NCI-H2107 treated with DMSO at 0.1 percent for 48 hours (cell line): Measurements from ENCODE around the gene ZNF316.

ENCODE experiments used
- DNase-seq: peaks from one replicate; lab custom pipeline; 2025; ENCODE audit not compliant: unreplicated experiment; lab: John Stamatoyannopoulos, UW

ZNF316 gene

DNA sequence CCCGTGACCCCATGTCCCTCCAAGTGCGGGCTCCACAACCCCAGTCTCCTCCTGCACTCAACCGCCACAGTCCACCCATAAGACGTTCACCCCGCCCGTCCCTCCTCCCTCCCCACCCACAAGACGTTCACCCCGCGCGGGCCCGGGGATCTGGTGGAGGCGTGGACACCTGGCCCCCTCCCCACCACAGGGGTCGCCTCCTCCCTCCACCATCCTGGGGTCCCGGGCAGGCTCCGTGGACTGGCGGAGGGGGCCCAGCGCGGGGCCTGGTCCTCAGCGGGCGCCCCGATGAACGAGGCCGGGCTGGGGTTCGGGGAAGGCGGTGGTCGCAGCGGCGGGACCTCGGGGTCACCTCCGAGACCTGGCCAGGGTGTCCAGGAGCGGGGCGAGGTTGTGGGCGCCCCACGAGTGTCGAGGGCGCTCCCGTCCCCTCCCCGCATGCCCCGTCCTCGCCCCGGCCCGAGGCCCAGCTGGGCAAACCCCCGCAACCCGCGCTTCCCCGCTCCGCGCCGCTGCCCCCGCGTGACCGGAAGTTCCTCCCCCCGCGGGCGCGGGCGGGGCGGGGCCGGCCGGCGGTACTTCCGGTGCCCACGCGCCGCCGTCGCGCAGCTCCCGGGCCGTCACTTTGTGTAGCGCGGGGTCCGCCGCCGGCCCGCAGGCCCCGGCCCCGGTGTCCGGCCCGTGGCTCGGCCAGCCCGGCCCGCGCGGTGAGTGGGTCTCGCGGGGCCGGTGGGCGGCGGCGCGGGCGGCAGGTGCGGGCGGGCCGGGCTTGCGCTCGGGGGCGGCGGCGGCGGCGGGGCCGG is at the start of gene ZNF316:
TSS of gene ZNF316 (plus strand) at position 578 of the 803 bp plus-strand sequence. CDS start 5,092 bp downstream, outside the sequence.
- no peak for DNase-seq

DNA sequence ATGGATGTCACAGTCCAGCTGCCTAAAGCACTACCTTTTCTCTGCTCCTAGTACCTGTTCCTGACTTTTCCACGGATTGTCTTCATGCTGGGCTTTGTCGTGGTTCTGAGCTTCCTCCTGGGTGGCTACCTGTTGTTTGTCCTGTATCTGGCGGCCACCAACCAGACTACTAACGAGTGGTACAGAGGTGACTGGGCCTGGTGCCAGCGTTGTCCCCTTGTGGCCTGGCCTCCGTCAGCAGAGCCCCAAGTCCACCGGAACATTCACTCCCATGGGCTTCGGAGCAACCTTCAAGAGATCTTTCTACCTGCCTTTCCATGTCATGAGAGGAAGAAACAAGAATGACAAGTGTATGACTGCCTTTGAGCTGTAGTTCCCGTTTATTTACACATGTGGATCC is 48.6 kb upstream of the ZNF316 start:
- no peak for DNase-seq

DNA sequence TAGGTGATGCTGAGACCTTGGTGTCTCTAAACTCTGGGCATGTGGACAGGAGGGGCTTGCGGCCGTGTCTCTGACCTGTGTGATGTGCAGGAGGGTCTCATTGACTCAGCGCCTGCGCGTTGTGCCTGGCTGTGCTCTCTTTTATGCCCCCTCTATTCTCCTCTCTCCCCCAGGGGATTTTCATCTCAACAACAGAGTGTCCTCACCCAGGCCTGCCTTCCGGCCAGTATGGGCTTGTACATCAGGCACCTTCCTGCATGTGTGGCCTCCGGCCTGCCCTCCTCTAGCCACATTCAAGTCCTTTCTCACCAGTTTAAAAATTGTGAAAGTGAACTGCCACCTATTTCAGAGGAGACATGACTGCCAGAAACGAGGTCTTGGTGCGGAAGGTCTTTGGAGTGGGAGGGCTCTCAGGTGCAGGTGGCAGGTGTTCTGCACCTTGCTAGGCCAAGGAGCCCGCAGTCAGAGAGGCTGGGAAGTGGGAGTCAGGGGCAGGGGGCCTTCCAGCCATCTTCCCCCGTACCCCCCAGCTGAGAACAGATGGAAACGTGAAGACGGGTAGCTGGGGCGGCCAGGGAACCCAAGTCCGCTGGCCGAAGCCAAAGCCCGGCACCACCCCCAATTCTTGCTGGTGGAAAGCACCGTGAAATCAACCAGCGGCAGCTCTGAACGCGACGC is 47.8 kb upstream of the ZNF316 start:
- no peak for DNase-seq

DNA sequence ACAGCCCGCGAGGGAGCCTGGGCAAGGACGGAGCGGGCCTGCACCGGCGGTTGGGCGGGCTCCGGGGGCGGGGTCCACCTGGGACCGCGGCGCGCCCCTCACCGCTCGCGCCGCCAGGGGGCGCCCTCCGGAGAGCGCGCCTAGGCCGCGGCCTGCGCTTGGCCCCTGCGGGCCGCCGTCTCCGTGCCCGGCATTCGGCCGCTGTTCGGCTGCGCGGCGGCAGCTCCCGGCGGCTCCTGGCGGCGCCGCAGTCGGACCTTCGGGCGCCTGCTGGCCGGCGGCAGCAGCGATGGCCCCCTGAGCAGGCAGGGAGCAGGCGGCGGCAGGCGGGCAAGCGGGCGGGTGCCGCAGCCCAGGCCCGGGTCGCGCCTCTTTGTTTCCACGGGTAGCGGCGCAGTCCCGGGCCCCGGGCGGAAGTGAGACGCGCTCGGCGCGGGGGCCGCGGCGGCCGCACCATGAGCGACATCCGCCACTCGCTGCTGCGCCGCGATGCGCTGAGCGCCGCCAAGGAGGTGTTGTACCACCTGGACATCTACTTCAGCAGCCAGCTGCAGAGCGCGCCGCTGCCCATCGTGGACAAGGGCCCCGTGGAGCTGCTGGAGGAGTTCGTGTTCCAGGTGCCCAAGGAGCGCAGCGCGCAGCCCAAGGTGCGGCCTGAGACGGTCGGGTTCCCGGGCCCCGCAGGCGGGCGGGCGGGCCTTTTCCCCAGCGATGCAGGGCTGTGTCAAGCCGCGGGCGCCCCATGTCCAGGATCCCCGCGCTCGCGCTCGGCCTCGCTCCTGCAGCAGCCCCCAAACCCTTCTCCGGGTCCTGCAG is 47.1 kb upstream of the ZNF316 start, which contains the start of gene INTS15:
TSS of gene INTS15 (plus strand) at position 193 of the 816 bp plus-strand sequence. CDS start at position 456, 263 bp downstream.
- peak; percentile 27 for DNase-seq

DNA sequence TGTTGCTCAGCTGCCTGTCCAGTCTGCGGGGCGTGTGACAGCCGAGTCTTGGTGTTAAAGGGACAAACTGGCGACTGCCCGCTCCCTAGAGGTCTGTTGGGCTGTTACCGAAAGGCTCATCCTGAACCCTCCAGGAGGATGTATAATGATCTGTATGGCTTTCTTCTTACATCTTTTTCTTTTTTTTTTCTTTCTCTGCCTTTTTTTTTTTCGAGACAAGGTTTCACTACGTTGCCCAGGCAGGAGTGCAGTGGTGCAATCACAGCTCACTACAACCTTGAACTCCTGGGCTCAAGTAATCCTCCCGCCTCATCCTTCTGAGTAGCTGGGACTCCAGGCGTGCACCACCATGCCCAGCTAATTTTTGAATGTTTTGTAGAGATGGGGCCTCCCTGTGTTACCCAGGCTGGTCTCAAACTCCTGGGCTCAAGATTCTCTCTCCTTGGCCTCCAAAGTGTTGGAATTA is 46.4 kb upstream of the ZNF316 start:
- peak; percentile 6 for DNase-seq

DNA sequence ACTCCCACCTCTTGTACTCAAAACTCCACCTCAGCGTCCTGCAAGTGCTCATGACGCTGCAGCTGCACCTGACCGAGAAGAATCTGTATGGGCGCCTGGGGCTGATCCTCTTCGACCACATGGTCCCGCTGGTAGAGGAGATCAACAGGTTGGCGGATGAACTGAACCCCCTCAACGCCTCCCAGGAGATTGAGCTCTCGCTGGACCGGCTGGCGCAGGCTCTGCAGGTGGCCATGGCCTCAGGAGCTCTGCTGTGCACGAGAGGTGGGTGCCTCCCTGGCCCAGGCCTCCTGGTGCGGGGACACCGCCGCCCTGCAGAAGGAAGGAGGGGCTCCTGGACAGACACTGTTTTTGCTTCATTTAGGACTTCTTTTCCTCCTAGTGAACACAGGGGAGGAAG is 37.0 kb upstream of the ZNF316 start:
- DNase-seq, result no peak

DNA sequence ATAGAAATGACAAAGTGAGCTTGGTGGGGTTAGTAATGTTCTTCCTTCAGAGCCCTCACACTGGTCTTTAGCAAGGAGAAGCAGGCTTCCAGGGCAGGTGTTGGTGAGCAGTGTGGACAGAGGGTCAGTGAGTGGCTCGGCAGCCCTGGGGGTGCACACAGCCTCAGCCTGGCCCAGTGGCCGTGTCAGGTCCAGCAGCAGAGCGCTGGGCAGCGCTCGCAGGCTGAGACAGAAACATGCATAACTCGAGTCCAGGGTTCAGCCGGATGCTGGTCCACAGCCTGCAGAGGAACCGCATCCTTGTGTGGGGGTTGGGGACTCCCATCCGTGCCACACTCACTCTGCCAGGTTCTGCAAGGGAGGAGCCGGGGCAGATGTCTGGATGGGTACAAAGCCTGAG is 32.7 kb upstream of the ZNF316 start:
- DNase-seq, result no peak

DNA sequence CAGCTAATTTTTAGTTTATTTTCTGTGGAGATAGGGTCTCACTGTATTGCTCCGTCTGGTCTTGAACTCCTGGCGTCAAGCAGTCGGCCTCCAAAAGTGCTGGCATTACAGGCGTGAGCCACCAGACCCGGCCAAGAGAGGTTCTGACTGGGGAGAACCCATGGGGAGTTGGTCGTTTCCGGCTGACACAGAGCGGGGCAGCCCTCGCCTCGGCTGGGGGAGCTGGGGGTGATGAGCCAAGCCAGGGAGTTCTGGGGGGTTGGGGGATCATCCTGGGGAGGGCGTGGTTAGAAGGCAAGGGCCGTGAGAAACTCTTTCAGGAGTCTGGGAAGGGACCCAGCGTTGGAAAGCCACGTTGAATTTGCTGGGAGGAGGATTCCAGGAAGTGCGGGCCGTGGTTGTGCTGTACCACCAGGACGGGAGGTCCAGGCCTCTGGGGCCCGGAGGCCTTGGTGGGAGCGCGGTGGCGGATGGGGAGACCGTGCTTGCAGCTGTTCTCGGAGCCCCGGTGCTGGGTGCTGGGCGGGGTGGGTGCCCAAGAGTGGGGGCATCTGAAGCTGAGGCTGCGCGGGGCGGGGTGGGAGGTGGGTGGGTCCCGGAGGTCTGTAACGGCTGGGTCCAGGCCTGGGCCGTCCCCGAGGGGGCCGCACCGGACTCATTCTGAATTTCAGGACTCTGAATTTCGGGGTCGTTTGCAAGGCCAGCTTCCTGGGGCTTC is 30.1 kb upstream of the ZNF316 start:
- no peak for DNase-seq

DNA sequence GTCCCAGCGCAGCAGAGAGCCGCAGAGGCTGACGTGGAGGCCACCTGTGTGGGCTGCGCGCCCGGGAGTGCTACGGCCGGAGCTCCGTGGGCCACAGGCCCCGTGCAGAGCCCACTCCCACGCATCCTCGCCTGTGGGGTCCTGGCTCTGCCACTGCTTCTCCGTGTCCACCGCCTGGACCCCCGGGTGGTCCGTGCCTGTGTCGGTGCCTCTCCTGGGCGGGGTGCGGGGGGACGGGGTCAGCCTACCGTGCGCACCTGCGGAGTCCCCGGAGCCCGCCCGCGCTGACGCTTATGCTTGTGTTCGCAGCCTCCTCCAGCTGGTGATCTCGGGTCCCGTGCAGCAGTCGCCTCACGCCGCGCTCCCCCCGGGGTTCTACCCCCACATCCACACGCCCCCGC is 29.5 kb upstream of the ZNF316 start:
- DNase-seq, result no peak

DNA sequence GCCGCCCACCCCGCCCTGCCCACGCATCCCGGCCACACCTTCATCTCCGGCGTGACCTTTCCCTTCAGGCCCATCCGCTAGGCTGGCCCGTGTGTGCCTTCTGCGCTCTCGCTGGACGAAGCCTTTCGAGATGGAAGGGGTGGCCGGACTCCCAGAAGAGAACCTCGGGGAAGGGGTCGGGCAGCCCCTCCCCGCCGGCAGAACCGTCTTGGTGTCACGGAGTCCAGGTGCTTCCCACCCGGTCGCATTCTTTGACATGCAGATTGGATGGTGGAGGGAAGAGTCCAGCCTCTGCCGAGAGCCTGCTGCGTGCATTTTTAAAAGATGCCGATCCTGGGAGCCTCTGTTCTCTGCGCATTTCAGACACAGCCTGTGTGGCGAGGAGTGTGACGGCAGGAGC is 29.0 kb upstream of the ZNF316 start:
- DNase-seq, result no peak

DNA sequence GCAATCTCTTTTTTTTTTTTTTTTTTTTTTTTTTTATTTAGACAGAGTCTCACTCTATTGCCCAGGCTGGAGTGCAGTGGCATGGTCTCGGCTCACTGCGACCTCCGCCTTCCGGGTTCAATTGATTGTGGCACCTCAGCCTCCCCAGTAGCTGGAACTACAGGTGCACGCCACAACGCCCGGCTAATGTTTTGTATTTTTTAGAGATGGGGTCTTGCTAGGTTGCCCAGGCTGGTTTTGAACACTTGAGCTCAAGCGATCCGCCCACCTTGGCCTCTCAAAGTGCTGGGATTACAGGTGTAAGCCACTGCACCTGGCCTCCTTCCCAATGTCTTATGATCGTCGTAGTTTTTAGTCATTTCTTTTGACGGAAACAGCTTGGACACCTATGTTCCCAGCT is 28.3 kb upstream of the ZNF316 start:
- DNase-seq, result no peak

DNA sequence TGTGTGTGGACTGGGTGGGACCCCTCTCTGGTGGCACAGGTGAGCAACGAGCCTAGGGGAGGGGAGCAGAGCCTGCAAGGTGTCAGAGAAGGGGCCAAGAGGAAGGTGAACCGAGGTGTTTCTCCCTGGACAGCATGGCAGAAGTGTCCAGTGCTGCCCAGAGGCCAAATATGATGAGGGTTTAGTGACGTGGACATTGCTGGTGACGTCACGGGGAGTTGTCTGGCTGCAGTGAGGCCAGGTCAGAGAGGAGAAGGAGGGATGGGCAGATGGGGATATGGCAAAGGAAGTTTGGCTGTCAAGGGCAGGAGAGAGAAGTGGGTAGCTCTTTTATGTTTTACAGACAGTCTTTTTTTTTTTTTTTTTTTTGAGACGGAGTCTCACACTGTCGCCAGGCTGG is 24.3 kb upstream of the ZNF316 start:
- DNase-seq, result no peak

DNA sequence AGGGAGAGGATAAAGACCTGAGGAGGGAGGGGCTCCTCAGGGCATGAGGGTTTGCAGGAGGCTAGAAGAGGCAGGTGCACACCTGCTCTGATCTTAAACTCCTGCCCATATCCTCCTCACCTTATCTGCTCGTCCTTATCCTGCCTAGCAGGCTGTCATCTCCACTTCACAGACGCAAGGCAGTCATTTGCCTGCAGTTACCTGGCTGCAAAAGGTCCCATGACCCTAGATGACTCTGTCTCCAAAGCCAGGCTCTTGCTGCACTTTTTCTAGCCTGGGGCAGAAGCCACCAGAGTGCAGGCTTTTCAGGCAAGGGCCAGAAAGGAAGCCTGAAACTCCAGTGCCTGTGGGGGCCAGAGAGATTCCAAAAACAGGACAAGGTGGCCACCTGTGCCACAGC is 23.4 kb upstream of the ZNF316 start:
- no peak for DNase-seq

DNA sequence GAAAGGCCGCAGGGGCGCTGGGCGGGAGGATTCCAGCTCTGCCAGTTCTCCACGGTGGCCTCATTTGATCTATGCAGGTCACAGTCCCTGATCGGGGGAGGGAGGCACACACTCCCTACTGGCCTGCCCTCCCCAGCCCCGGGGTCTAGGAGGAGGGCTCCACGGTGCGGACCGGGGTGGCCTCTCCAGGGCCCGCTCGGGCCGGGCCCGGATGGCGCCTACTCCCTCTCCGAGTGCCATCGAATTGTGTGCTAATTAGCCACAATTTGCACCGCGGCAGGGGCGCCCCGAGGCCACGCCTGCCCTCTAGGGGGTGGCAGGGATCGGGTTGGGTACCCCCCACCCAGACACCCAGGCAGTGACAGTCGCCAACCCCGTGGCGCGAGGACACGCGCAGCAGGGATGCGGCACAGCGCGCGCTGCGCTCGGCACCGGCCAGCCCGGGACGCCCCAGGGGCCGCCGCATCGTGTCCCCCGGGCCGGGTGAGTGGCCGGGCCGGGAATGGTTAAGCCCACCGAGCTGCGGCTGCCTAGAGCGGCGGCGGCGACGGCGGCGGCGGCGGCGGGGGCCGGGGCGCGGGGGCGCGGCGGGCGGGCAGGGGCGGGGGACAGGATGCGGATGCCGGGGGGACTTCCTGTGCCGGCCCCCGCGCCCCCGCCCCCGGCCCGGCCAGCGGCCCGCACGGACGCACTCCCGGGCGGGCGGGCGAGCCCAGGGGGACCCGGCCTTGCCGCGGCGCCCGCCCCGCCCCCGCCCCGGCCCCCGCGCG is 22.0 kb upstream of the ZNF316 start, which contains the start of gene ZNF853:
TSS of gene ZNF853 (plus strand) at position 658 of the 770 bp plus-strand sequence. CDS start 565 bp downstream, outside the sequence.
- DNase-seq, result no peak

DNA sequence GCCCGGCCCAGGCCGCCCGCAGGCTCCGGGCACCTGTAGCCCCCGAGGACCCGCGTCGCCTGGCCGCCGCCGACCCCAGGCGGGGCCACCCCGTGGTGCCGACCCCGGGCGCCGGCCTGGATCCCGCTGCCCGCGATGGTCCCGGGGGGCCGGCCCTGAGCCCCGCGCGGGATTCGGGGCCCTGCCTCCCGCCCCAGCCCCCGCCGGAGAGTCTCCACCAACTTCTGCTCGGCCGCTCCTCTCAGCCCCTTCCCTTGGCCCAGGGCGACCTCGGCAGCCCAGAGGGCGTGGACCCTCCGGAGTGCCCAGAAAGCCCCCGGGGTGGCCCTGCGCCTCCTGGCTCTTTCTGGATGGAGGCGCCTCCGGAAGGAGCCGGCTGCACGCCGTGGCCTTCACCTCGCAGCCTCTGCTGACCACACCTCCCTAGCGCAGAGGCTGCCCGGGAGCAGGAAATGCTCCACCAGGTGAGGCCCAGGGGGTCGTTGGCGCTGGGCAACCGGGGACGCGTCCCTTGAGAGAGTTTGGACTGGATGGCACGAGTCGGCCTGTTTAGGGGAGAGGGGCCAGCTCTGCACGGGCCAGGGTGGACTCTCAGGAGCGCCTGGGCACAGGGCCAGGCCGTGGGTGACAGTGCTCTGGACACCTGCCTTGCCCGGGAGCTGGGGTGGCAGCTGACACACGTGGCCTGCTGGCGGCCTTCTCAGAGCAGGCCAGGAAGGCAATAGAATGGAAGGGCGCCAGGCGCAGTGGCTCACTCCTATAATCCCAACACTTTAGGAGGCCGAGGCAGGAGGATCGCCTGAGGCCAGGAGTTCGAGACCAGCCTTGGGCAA is 21.2 kb upstream of the ZNF316 start:
- DNase-seq, result no peak

DNA sequence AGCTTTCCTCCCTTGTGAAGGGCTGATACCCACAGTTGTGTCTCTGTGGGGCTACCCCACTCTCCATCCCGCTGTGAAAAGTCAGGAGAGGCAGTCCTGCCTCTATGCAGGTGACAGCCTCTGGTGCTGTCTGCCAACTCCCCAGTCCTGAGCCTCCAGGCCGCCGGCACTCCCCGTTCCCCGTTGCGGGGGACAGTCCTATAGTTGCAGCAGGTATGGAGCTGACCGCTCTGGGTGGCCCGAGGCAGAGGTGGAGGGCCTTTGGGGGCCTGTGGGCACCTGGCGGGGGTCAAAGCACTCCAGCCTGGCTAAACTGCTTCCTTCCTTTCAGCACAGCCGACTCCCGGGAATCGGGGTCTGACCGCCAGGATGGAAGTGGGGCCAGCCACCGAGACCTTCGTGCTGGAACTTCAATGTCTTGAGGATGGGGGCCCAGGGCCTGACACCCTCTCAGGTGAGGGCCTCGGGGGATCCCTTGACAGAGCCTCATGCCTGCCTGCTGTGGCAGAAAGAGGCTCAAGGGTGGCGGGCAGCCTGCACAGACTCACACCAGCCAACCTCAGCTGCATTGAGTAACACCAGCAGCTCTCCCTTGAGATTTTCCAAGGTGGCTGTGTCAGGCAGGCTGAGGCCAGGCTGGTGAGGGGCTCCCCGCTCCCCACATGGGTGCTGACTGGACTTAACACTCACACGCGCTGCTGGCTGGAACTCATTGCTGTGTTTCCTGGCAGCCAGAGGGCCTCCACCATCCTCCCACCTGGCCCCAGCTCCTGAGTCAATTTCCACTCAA is 20.1 kb upstream of the ZNF316 start:
- DNase-seq, result no peak

DNA sequence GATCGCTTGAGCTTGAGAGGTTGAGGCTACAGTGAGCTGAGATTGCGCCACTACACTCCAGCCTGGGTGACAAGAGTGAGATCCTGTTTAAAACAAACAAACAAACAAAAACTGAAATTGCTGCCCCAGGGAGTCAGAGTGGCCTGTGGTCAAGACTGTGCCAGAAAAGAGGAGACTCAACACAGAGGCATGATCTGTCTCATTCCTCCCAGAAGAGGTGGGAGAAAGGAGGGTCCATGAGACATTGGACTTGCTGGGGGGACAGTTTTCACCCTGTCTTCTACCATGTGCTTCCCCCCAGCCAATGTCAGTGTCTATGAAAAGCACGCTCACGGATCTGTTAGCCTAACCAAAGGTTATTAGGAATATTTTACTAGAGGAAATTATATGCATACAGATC is 18.5 kb upstream of the ZNF316 start:
- no peak for DNase-seq

DNA sequence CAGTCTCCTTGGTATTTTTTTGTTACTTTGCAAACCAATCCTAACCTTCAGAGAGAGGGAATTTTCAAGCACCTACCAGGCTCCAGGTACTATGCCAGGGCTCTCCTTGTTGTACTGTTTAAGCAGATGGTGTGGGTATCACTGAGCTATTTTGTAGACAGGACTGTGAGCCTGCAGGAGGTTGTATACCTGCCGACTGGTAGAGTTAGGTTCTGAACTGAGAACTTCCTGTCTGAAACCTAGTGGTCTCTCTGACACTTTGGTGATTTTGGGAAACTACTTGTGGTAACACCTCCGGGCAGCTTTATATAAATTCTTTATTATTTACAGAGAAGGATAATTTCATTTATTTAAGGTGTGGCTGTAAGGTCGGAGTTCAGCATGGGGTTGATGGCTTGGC is 17.2 kb upstream of the ZNF316 start:
- DNase-seq, result no peak
